ENCODE data around the gene SI. TPM values are rescaled to one million over a fixed set of nuclear protein-coding genes. Genes with fewer than 3 reads are reported as not detected.

SI gene
- total and polyA plus RNA-seq, 2 donors (not counting 3 experiments of a cell fraction or from before 2014, with no cell fraction given): not detected

DNA sequence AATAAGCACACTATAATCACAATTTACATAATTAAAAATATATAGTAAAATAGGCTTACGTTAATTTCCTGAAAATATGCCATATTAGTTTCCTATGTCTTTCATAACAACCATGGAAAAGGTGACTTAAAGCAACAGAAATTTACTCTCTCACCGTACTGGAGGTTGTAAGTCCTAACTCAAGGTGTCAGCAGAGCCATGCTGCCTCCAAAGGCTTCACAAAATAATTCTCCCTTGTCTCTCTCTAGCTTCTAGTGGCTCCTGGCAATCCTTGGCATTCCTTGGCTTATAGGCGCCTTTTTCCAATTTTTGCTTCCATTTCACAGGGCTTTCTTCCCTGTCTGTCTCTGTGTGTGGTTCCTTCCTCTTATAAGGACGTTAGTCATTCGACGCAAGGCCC is 7.6 kb downstream of the SI start:
- TF ChIP-seq POLR2A (IDR thresholded peaks at IDR 0.05; ENCODE audit: low read depth, low read length) (no peak), EZH2 (IDR thresholded peaks at IDR 0.05; ENCODE audit: borderline replicate concordance, low read depth, low read length, severe bottlenecking) (no peak), MYC (IDR thresholded peaks at IDR 0.05; ENCODE audit: low read depth, low read length) (no peak), JUN (IDR thresholded peaks at IDR 0.05; ENCODE audit: borderline replicate concordance, insufficient read depth, insufficient read length, low read depth) (no peak), POLR2AphosphoS5 (IDR thresholded peaks at IDR 0.05; ENCODE audit: insufficient read depth, low read depth, low read length) (no peak), GATA2 (IDR thresholded peaks at IDR 0.05; ENCODE audit: insufficient read depth, insufficient read length, low read depth, low read length) (no peak), FOS (IDR thresholded peaks at IDR 0.05; ENCODE audit: borderline replicate concordance, insufficient read depth, low read length) (no peak)
- TF ChIP-seq, protein P1, sequence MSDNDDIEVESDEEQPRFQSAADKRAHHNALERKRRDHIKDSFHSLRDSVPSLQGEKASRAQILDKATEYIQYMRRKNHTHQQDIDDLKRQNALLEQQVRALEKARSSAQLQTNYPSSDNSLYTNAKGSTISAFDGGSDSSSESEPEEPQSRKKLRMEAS (IDR thresholded peaks at IDR 0.05; ENCODE audit: insufficient read depth, insufficient read length): no peak
- TF ChIP-seq, protein P2, sequence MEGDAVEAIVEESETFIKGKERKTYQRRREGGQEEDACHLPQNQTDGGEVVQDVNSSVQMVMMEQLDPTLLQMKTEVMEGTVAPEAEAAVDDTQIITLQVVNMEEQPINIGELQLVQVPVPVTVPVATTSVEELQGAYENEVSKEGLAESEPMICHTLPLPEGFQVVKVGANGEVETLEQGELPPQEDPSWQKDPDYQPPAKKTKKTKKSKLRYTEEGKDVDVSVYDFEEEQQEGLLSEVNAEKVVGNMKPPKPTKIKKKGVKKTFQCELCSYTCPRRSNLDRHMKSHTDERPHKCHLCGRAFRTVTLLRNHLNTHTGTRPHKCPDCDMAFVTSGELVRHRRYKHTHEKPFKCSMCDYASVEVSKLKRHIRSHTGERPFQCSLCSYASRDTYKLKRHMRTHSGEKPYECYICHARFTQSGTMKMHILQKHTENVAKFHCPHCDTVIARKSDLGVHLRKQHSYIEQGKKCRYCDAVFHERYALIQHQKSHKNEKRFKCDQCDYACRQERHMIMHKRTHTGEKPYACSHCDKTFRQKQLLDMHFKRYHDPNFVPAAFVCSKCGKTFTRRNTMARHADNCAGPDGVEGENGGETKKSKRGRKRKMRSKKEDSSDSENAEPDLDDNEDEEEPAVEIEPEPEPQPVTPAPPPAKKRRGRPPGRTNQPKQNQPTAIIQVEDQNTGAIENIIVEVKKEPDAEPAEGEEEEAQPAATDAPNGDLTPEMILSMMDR (IDR thresholded peaks at IDR 0.05; ENCODE audit: extremely low read depth in 1 of 2, insufficient read depth in 1 of 2, low read depth in 1 of 2, low read length in 2 of 2): no peak
- no peaks in the 10 kb centered on the region for H3K79me2 ChIP-seq (ENCODE audit: control insufficient read depth, insufficient read depth, low read length)
- POLR2A ChIA-PET: no interaction called here
- CTCF ChIA-PET: no interaction called here
- H3K9me1 ChIP-seq (replicated peaks; ENCODE audit: control insufficient read depth, extremely low read depth, insufficient read depth, low read length): no peaks in the 10 kb centered on the region
- DNase-seq (ENCODE audit: low read depth, low spot score) (no peak), FAIRE-seq (peak; percentile 4)
- dilution Hi-C loops (cut with MboI; ENCODE audit: extremely low pct_ligation_motif_present, low sequenced_read_pairs) (no loop called here), intact Hi-C loops (cut with micrococcal nuclease) (no loop called here)
- no peak overlapping the region for H3K9ac ChIP-seq (replicated peaks; ENCODE audit: extremely low read depth, insufficient read depth, low read length)
- no peaks in the 10 kb centered on the region for H3K36me3 ChIP-seq (ENCODE audit: control insufficient read depth in 2 of 2, extremely low read depth in 1 of 2, insufficient read depth in 2 of 2, low read length in 2 of 2)
- no peak overlapping the region for H2AFZ ChIP-seq (ENCODE audit: low read depth, low read length)
- no peak overlapping the region for H3K4me2 ChIP-seq (ENCODE audit: insufficient read depth, low read length)
- no peak overlapping the region for H3K27ac ChIP-seq (ENCODE audit: insufficient read depth, low read depth, low read length)
- no peaks in the 10 kb centered on the region for H3K9me3 ChIP-seq (replicated peaks; ENCODE audit: control insufficient read depth, insufficient read depth, low read length)
- H3K4me1 ChIP-seq (ENCODE audit: control insufficient read depth, extremely low read depth, insufficient read depth, low read length): no peaks in the 10 kb centered on the region
- H3K4me3 ChIP-seq (replicated peaks in 1 of 3; ENCODE audit: insufficient read depth in 1 of 3, low read depth in 1 of 3, low read length in 3 of 3): no peak overlapping the region
- no peaks in the 10 kb centered on the region for H3K27me3 ChIP-seq (ENCODE audit: control insufficient read depth in 2 of 2, insufficient read depth in 2 of 2, low read length in 2 of 2)
- no TSS peak for BruUV-seq (replicated peaks)
- no peaks in the 10 kb centered on the region for H4K20me1 ChIP-seq (replicated peaks; ENCODE audit: control insufficient read depth, extremely low read depth, insufficient read depth, low read length)
